Measurements from ENCODE around the gene C2orf69.
"Not testable (repeated sequence)": the region's sequence is repeated elsewhere in the genome, so short reads cannot be mapped to it uniquely, and the experiment has no call there.

The C2orf69 gene

DNA sequence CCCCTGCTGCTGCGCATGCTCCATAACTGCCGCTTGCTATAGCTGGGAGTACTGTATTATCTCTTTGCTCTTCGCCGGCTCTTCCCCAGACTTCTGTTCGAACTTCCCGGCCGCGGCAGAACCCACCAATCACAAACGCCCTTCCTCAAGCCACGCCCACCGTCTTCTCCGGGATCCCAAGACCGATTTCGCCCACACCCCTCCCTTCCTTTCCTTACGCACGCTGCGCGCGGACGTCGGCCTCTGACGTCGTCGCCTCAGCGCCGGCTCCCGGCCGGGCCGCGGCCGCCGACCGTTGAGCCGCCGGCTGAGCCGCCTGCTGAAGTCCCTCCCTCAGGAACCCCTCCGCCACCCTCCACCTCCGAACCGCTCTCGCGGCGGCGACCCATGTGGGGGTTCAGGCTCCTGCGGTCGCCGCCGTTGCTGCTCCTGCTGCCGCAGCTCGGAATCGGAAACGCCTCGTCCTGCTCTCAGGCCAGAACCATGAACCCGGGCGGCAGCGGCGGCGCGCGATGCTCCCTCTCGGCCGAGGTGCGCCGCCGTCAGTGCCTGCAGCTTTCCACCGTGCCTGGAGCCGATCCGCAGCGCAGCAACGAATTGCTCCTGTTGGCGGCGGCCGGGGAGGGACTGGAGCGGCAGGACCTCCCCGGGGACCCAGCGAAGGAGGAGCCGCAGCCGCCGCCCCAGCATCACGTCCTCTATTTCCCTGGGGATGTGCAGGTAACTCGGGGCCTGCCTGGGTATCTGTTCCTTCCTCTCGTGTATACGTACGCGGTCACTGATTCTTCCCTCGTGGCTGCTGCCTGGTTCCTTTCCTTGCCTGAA, at the start of gene C2orf69:
C2orf69 (plus strand) TSS at position 242 of the 825 bp plus-strand sequence; CDS start at position 388, 146 bp downstream.
- DNase-seq (ENCODE audit: low read depth in 2 of 2, low spot score in 1 of 2) = peak; percentile 79 to 84

DNA sequence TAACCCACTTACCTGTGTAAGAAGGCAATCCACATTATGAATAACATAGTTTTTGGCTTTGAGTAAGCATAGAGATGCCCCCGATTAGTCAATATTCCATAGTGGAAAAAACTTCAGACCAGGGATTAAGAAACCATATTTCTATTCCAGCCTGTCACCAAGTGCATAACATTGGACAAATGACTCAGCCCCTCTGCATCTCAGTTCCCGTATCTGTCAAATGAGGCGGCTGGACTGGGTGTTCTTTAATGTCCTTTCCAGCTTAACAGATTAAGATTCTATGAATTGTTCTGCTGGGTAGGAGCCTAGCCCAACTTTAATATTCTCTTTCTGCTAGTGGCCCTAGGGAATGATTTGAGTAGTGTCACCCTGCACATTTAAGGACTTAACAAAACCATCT, 48.3 kb upstream of the C2orf69 start:
- no peak for DNase-seq (ENCODE audit: low read depth in 2 of 2, low spot score in 1 of 2)

DNA sequence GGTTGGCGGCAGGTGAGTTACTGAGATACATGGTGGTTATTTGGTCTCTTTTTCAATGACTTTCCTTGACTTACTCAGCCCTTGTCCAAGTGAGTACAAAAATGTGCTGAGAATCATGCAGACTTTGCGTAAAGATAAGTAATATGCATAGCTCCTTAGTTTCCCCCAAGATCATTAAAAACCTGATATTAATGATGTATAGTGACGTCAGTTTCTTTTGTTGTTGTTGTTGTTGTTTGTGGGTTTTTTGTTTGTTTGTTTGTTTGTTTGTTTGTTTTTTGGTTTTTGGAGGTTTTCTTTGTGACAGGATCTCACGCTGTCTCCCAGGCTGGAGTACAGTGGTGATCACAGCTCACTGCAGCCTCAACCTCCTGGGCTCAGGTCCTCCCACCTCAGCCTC, 45.2 kb upstream of the C2orf69 start:
- DNase-seq (ENCODE audit: low read depth in 2 of 2, low spot score in 1 of 2) = no peak

GRCh38 chr2:199868431-199869226, 42.5 kb upstream of the C2orf69 start:
- no peak for DNase-seq (ENCODE audit: low read depth in 2 of 2, low spot score in 1 of 2)

DNA sequence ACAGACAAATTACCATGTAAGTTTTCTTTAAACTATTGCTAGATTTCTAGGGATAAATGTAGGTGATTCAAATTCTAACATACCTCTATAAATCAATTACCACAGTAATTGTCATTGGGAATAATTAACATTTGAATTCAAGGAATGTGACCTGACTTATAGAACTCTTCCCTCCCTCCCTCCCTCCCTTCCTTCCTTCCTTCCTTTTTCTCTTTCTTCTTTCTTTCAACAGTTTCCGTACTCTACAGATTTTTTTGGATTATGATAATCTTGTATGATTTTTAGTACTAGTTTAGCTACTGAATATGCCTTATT, 41.9 kb upstream of the C2orf69 start:
- DNase-seq (ENCODE audit: low read depth in 2 of 2, low spot score in 1 of 2) = no peak

DNA sequence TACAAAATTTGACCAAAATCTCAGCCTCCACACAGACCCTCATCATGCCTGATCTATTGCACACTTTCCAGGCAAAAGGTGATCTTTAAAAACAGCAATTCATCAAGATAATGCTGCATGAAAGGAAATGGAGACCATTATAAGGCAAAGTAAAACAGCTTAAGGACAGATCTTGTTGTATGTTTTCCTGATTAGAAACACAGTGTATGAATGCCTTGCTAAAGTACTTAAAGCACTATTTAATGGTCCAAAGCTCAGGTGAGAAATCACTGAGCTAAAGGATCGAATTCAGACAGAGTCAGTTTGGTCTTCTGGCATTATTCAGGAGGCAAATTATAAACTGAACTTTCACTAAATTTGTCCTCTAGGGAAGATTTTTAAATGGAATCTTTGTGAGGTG, 41.4 kb upstream of the C2orf69 start:
- no peak for DNase-seq (ENCODE audit: low read depth in 2 of 2, low spot score in 1 of 2)

- no peak for DNase-seq (ENCODE audit: low read depth in 2 of 2, low spot score in 1 of 2)
Measured at GRCh38 chr2:199870581-199870980, 40.5 kb upstream of the C2orf69 start.

DNA sequence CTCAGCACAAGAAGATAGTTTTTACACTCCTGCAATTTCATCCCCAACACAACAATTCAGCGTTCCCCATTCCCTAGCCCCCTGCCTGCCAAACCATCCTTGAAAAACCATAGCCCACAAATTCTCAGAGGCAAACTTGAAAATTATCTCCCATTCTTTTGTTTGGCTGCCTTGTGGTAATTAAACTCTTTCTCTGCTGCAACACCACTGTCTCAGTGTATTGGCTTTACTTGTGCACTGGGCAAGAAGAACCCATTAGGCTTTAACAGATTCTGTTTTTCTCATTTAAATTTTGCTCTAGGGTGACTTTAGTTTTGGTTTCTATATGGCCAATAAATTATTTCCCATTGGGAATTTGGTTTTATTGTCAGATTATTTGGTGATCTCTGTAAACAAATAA, 36.9 kb upstream of the C2orf69 start:
- DNase-seq (ENCODE audit: low read depth in 2 of 2, low spot score in 1 of 2) = no peak

GRCh38 chr2:199875400-199875799, 35.7 kb upstream of the C2orf69 start:
- no peak for DNase-seq (ENCODE audit: low read depth in 2 of 2, low spot score in 1 of 2)

DNA sequence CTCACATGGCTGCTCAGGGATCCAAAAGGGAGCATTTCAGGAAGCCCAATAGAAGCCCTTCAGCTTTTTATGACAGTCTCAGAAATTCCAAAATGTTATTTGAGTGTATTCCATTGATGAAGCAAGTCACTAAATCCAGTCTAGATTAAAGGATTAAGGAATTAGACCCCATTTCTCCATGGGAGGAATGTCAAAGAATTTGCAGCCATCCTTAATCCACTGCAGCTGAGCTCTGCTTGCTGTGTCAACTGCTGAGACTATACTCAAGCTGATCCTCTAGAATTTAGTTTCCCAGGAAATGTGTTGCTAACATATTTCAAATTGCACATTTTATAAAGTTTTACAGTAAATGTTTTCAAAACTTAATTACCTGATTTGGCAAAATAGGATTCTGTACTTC, 28.4 kb upstream of the C2orf69 start:
- DNase-seq (ENCODE audit: low read depth in 2 of 2, low spot score in 1 of 2) = no peak

DNA sequence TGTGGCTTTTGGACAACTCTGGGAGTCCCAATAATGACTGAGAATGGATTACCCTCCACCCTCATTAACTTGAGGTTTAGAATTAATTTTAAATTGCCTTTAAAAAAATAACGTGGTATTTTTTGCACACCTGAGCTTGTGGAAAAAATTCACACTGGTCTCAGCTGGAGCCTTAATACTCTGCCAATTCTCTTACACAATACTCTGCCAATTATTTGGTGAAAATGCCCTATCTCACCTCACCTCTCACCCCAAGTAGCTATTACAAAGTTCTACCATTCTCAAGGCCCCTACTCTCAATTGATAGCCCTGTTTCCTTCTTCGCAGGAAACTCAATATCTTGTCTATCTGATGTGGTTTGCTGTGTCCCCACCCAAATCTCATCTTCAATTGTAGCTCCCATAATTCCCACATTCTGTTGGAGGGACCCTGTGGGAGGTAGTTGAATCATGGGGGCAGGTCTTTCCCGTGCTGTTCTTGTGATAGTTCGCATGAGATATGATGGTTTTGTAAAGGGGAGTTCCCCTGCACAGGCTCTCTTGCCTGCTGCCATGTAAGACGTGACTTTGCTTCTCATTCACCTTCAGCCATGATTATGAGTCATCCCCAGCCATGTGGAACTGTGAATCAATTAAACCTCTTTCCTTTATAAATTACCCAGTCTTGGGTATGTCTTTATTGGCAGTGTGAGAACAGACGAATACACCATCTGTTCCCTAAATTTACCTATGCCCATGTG, 27.4 kb upstream of the C2orf69 start:
- no peak for DNase-seq (ENCODE audit: low read depth in 2 of 2, low spot score in 1 of 2)

DNA sequence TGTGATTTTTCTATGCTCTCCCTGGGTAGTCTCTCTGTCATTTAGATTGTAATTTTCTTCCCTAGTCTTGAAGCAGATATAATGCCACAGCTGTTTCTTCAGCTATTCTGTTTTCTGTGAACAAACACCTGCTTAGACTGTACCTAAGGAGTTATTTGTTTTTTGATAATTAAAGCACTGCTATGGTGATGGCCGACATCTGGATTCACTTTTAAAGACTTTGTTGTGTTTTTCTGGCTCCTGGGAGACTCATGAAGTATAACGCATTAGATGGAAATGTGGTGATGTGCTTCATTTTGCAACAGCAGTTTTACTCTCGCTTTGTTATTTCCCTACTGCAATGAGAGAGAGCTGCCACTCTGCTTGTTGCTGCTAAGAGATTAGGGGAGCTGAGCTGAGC, 15.7 kb upstream of the C2orf69 start:
- no peak for DNase-seq (ENCODE audit: low read depth in 2 of 2, low spot score in 1 of 2)

- DNase-seq (ENCODE audit: low read depth in 2 of 2, low spot score in 1 of 2) = no peak
Measured at GRCh38 chr2:199896617-199897016, 14.5 kb upstream of the C2orf69 start.

- no peak for DNase-seq (ENCODE audit: low read depth in 2 of 2, low spot score in 1 of 2)
Measured at GRCh38 chr2:199901942-199902341, 9.2 kb upstream of the C2orf69 start.

DNA sequence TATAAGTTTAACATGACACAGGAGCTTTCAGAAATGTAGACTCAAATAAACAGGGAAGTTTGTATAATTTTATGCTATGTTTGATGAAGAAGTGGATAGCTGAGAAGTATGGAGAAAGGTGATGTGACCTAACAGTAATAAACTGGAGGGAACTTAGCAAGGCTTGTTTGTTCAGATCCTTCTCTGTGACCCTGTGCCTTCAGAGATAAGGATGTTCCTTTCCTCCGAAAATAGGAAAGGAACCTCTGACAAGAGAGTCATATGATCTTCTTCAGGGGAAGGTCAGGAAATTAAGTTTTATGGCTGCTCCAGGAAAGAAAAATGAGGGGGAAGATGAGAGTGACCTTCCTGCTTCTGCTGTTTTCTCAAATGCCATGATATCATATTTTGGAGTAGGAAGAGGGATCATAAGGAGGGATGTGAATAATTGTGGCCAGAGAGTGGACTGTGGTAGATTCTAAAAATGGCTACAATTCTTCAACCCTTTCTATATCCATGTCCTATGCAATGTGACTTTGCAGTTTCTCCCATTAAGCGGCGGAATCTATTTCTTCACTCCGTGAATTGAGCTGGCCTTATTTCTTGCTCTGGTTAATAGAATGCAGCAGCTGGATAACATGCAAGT, 8.5 kb upstream of the C2orf69 start:
- no peak for DNase-seq (ENCODE audit: low read depth in 2 of 2, low spot score in 1 of 2)

- no peak for DNase-seq (ENCODE audit: low read depth in 2 of 2, low spot score in 1 of 2)
Measured at GRCh38 chr2:199903111-199903510, 8.0 kb upstream of the C2orf69 start.

GRCh38 chr2:199907008-199907714, 3.9 kb upstream of the C2orf69 start:
- no peak for DNase-seq (ENCODE audit: low read depth in 2 of 2, low spot score in 1 of 2)

DNA sequence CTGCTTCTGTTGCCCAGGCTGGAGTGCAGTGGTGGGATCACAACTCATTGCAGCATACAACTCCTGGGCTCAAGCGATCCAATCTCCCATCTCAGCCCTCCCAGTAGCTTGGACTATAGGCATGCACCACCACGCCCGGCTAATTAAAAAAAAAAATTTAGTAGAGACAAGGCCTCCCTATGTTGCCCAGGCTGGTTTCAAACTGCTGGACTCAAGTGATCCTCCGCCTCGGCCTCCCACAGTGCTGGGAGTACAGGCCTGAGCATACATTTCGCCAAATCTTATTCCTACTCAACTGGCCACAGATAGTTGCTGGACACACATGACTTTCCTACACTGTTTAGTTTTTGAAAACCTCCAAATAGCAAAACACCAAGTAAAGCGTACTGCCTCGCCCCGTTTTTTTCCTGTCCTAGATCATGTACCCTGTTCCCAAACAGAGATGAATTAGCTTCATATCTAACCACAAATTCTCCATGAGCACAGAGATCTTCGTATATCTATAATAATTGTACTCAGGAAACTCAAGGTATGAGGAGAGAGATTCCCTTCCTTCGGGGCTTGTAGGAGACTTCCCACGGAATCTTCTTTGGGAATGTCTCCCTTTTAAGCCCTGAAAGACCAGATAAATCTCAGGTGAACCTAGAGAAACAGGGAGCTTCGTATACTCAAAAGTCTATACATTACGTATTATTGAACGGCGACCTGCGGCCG, 598 bp upstream of the C2orf69 start:
- no peak for DNase-seq (ENCODE audit: low read depth in 2 of 2, low spot score in 1 of 2)

DNA sequence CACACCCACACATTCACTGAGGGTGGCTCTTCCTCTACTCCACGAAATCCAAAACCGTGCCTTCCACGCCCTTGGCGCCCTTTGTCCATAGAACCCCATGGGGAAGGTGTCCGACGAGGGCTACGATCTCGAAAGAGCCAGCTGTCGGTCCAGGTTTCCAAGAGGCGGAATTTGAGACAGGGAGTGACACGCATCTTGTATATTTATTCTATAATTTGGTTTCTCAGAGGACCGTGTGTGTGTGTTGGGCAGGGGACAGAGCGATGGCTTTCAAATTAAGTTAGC, 726 bp downstream of the C2orf69 start:
- no peak for DNase-seq (ENCODE audit: low read depth in 2 of 2, low spot score in 1 of 2)

DNA sequence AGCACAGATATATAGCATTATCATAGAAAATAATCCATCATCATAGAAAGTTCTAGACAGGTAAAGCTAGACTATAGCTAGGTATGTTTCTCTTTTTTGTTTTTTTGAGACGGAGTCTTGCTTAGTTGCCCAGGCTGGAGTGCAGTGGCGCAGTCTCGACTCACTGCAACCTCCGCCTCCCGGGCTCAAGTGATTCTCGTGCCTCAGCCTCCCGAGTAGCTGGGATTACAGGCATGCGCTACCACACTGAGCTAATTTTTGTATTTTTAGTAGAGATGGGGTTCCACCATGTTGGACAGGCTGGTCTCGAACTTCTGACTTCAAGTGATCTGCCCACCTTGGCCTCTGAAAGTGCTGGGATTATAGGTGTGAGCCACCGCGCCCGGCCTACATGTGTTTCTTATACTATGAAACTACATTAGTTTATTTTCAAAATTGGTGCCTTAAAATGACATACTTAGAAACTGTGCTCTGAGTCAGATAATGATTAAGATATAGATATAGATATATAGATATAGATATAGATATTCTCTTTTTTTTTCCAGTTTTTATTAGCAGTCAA, 1.5 kb downstream of the C2orf69 start:
- DNase-seq (ENCODE audit: low read depth in 2 of 2, low spot score in 1 of 2) = not testable (repeated sequence)
